IMR-90 (cell line): ENCODE measurements around the gene MCL1. TPM values are rescaled to one million over a fixed set of nuclear protein-coding genes. Genes with fewer than 3 reads are reported as not detected.
A peak's percentile ranks its signal among the peaks of the same experiment; 100 is the strongest.

Experiments used
- ATAC-seq: fragments of 200-7000 bp; cut with Tn5 transposase; 2 replicates; pipeline ENCODE4 v1.9.1; 2020; ENCODE audit warnings: low read depth, mild to moderate bottlenecking, moderate library complexity
- BruUV-seq: library from RNA; stranded (reverse); fragments of 400-500 nt; replicated peaks from 2 replicates; lab custom pipeline; 2021; lab: Mats Ljungman, UMichigan
- CTCF ChIA-PET: fragments of 300-600 bp; formaldehyde crosslinking; extraction: SDS; loops from one replicate; lab custom pipeline; 2021; ENCODE audit warnings: antibody characterized with exemption; lab: Yijun Ruan, JAX
- POLR2A ChIA-PET: fragments of 300-600 bp; sonication (Branson Sonifier 250); formaldehyde crosslinking; loops from one replicate; lab custom pipeline; 2022; ENCODE audit warnings: antibody characterized with exemption; ENCODE audit not compliant: unreplicated experiment; lab: Charles Lee
- DNase-seq: peaks from one replicate; pipeline ENCODE4 v3.0.0; 2013
- H2AFZ ChIP-seq: replicated peaks from 2 replicates; pipeline ENCODE3; 2013; ENCODE audit warnings: low read length, mild to moderate bottlenecking; ENCODE audit not compliant: poor library complexity
- H2AK5ac ChIP-seq: 2 replicates; pipeline ENCODE4 v1.6.1; 2013; ENCODE audit warnings: low read depth, low read length, inconsistent platforms
- H2AK9ac ChIP-seq: replicated peaks from 2 replicates; pipeline ENCODE3; 2013; ENCODE audit warnings: mild to moderate bottlenecking, low read depth, low read length, moderate library complexity; ENCODE audit not compliant: poor library complexity
- H2BK120ac ChIP-seq: 2 replicates; pipeline ENCODE4 v1.6.1; 2013; ENCODE audit warnings: low read depth, low read length, inconsistent platforms
- H2BK15ac ChIP-seq: 3 replicates; pipeline ENCODE4 v1.6.1; 2013; ENCODE audit warnings: low read depth, low read length, inconsistent platforms
- H2BK20ac ChIP-seq: 2 replicates; pipeline ENCODE4 v1.6.1; 2013; ENCODE audit warnings: low read depth, mild to moderate bottlenecking, inconsistent platforms, low read length, moderate library complexity
- H2BK5ac ChIP-seq: 2 replicates; pipeline ENCODE4 v1.6.1; 2013; ENCODE audit warnings: mild to moderate bottlenecking, low read depth, low read length, inconsistent platforms; ENCODE audit not compliant: poor library complexity, severe bottlenecking
- H3K14ac ChIP-seq: replicated peaks from 2 replicates; pipeline ENCODE4 v1.6.1; 2013; ENCODE audit warnings: low read depth, low read length, inconsistent platforms
- H3K18ac ChIP-seq: 2 replicates; pipeline ENCODE4 v1.6.1; 2013; ENCODE audit warnings: low read depth, low read length, control low read depth
- H3K23ac ChIP-seq: 2 replicates; pipeline ENCODE4 v1.6.1; 2013; ENCODE audit warnings: low read depth, low read length, inconsistent platforms
- H3K27ac ChIP-seq: 2 replicates; pipeline ENCODE4 v1.5.1; 2013; ENCODE audit warnings: mild to moderate bottlenecking, control low read depth, low read length; ENCODE audit not compliant: insufficient read depth
- H3K27me3 ChIP-seq: 2 replicates; pipeline ENCODE4 v1.6.1; 2013; ENCODE audit warnings: low read length; ENCODE audit not compliant: control insufficient read depth, insufficient read depth
- H3K36me3 ChIP-seq: 2 replicates; pipeline ENCODE4 v1.6.1; 2013; ENCODE audit warnings: low read length, mixed read lengths; ENCODE audit not compliant: control insufficient read depth, insufficient read depth
- H3K4ac ChIP-seq: 2 replicates; pipeline ENCODE4 v1.6.1; 2013; ENCODE audit warnings: low read depth, low read length, inconsistent platforms
- H3K4me1 ChIP-seq: 2 replicates; pipeline ENCODE4 v1.6.1; 2013; ENCODE audit warnings: low read length, mixed read lengths; ENCODE audit not compliant: control insufficient read depth, insufficient read depth
- H3K4me2 ChIP-seq: 2 replicates; pipeline ENCODE4 v1.6.1; 2013; ENCODE audit warnings: low read depth, mild to moderate bottlenecking, control low read depth, low read length, moderate library complexity
- H3K4me3 ChIP-seq: 2 replicates; pipeline ENCODE4 v1.5.1; 2013; ENCODE audit warnings: low read depth, mild to moderate bottlenecking, control low read depth, low read length, moderate library complexity; ENCODE audit not compliant: insufficient read depth
- H3K56ac ChIP-seq: 2 replicates; pipeline ENCODE4 v1.6.1; 2013; ENCODE audit warnings: low read length, inconsistent platforms; ENCODE audit not compliant: insufficient read depth; ENCODE audit errors: extremely low read depth
- H3K79me1 ChIP-seq, 2 experiments: 2 replicates each; pipeline ENCODE4 v1.6.1; 2013; ENCODE audit warnings: low read length in 2 of 2, inconsistent platforms in 1 of 2, low read depth in 1 of 2
- H3K9ac ChIP-seq: 2 replicates; pipeline ENCODE4 v1.6.1; 2013; ENCODE audit warnings: low read depth, low read length, control low read depth
- H3K9me1 ChIP-seq: 2 replicates; pipeline ENCODE4 v1.6.1; 2013; ENCODE audit warnings: low read length, inconsistent platforms; ENCODE audit not compliant: insufficient read depth
- H3K9me3 ChIP-seq: 2 replicates; pipeline ENCODE4 v1.6.1; 2013; ENCODE audit warnings: low read length; ENCODE audit not compliant: control insufficient read depth, insufficient read depth
- H4K20me1 ChIP-seq: 2 replicates; pipeline ENCODE4 v1.6.1; 2013; ENCODE audit warnings: low read length, inconsistent platforms; ENCODE audit not compliant: insufficient read depth
- H4K5ac ChIP-seq: 2 replicates; pipeline ENCODE4 v1.6.1; 2013; ENCODE audit warnings: mild to moderate bottlenecking, low read depth, low read length, control low read depth
- H4K8ac ChIP-seq, 2 experiments: 2 replicates each; pipeline ENCODE4 v1.6.1; 2013; ENCODE audit warnings: low read depth in 2 of 2, low read length in 2 of 2, control low read depth in 1 of 2, inconsistent platforms in 1 of 2
- H4K91ac ChIP-seq: 2 replicates; pipeline ENCODE4 v1.6.1; 2013; ENCODE audit warnings: low read depth, low read length, inconsistent platforms; ENCODE audit not compliant: insufficient read depth
- CTCF ChIP-seq: conservative IDR thresholded peaks from 2 replicates; pipeline ENCODE4 v1.5.1; 2012; ENCODE audit warnings: mild to moderate bottlenecking, low read depth, low read length, improper control_type of control experiment
- FOS ChIP-seq: fragments of 150-350 bp; IDR thresholded peaks from 2 replicates; pipeline ENCODE4 v1.6.1; 2016; ENCODE audit warnings: low read depth, low read length
- MAFK ChIP-seq: IDR thresholded peaks from 2 replicates; pipeline ENCODE4 v1.6.1; 2012; ENCODE audit warnings: low read depth, low read length, improper control_type of control experiment
- MXI1 ChIP-seq: IDR thresholded peaks from 2 replicates; pipeline ENCODE4 v1.6.1; 2012; ENCODE audit warnings: low read depth, mild to moderate bottlenecking, low read length, moderate library complexity, borderline replicate concordance
- POLR2A ChIP-seq: IDR thresholded peaks from 2 replicates; pipeline ENCODE4 v1.6.1; 2012; ENCODE audit warnings: mild to moderate bottlenecking, low read depth, low read length
- RAD21 ChIP-seq: IDR thresholded peaks from 2 replicates; pipeline ENCODE4 v1.6.1; 2012; ENCODE audit warnings: low read length, improper control_type of control experiment
- SMC3 ChIP-seq: fragments of 150-350 bp; IDR thresholded peaks from 2 replicates; pipeline ENCODE4 v1.6.1; 2016; ENCODE audit warnings: low read depth, mild to moderate bottlenecking, antibody characterized with exemption, low read length, moderate library complexity
- WGBS, 2 experiments: methylation state at CpG; one replicate each; pipeline versions ENCODE4 v1.1.5 to v1.1.7; 2013; ENCODE audit warnings: missing lambda C conversion rate in 2 of 2; ENCODE audit not compliant: insufficient read length in 1 of 2; ENCODE audit errors: extremely low coverage in 2 of 2; 5-methylcytosine and 5-hydroxymethylcytosine counted together
- dilution Hi-C: fragments of 300-500 bp; cut with HindIII; formaldehyde crosslinking; loops from one replicate; pipeline ENCODE4 v1.14.3; 2018; ENCODE audit warnings: low sequenced_read_pairs; ENCODE audit not compliant: unreplicated experiment
- in situ Hi-C: fragments of 300-500 bp; cut with MboI; formaldehyde crosslinking; loops from 3 replicates; pipeline ENCODE4 v1.14.3; 2019; ENCODE audit warnings: low sequenced_read_pairs, inconsistent platforms, mixed read lengths
- intact Hi-C: fragments of 100-400 bp; cut with micrococcal nuclease; formaldehyde crosslinking; loops from 2 replicates; pipeline ENCODE4 v1.10.0; 2022
- polyA plus RNA-seq, 3 experiments: library from polyadenylated mRNA; depleted of rRNA; stranded (reverse); fragments of >200 nt; gene quantifications; 2 replicates each; pipeline ENCODE4 v1.2.3, GENCODE V29; 2012; ENCODE audit warnings: low replicate concordance in 1 of 3
- total RNA-seq: library from RNA; depleted of rRNA; stranded (reverse); fragments of >200 nt; gene quantifications from 2 replicates; pipeline ENCODE4 v1.2.3, GENCODE V29; 2012

Gene MCL1
- total and polyA plus RNA-seq, 2 of the 4 experiments (the other 2 are of a cell fraction): 79.5 to 142 TPM

DNA sequence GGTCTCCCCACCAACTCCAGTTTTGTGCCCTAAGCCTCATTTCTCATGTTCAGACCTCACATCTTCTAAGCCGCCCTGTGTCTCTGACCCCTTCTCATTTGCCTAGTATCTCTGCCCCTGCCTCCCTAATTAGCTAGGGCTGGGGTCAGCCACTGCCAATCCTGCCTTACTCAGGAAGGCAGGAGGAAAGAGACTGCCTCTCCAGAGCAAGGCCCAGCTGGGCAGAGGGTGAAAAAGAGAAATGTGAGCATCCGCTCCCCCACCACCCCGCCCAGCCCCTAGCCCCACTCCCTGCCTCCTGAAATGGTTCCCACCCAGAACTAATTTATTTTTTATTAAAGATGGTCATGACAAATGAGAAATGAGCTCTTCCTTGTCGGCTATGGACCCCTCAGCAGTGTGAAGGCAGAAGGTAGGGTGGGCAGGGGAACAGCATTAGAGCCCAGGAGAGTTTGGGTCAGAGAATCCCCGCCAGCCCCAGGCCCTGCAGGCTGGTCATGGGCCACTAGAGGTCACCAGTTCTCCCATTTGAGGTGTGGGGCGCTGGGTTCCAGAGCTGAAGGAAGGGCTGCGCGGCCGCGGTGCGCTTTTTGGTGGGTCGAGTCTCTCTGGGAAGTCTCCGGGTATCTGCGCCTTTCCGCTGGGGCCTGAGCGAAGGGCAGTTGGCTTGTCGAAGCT lies 18.7 kb downstream of the MCL1 start:
- Histone ChIP-seq H2AK5ac (peak overlapping the region; percentile 90), H2AFZ (peak overlapping the region; percentile 96), H3K9ac (peak overlapping the region; percentile 87), H4K5ac (no peak overlapping the region), H2BK20ac (peak overlapping the region; percentile 67; the same call in 1 of the 2 replicates), H3K4me2 (peak overlapping the region; percentile 78), H2AK9ac (peak overlapping the region; percentile 96), H2BK15ac (peak overlapping the region; percentile 42; the same call in 1 of the 3 replicates), H3K27me3 (no peaks in the 10 kb centered on the region), H2BK5ac (peak overlapping the region; percentile 87), H3K56ac (peak overlapping the region; percentile 92), H4K91ac (peak overlapping the region; percentile 75), H3K9me1 (peaks cover 20% of the 10 kb centered on the region), H3K36me3 (peaks cover 2% of the 10 kb centered on the region), H3K4me1 (peaks cover 26% of the 10 kb centered on the region), H4K8ac (peak overlapping the region in 1 of 2 experiments; percentile 92; a peak in 2 of 4 replicates), H3K14ac (peak overlapping the region; percentile 99), H3K27ac (peak overlapping the region; percentile 89), H3K9me3 (no peaks in the 10 kb centered on the region), H3K79me1 (peaks cover 12 to 83% of the 10 kb centered on the region in 2 experiments), H3K18ac (peak overlapping the region; percentile 57), H3K4me3 (peak overlapping the region; percentile 51), H3K4ac (peak overlapping the region; percentile 97), H4K20me1 (peaks cover 21% of the 10 kb centered on the region), H3K23ac (peak overlapping the region; percentile 98; the same call in 1 of the 2 replicates), H2BK120ac (peak overlapping the region; percentile 92)
- dilution Hi-C loops (no loop called here), in situ Hi-C loops (loop anchor here (10.0 kb wide), 1 partner anchor 244 kb away; the partner anchor contains the start of gene CTSK), intact Hi-C loops (loop anchor here (1.0 to 10.0 kb wide), 9 partner anchors 17 to 444 kb away; partner anchors contain the start of genes ARNT, CA14, GOLPH3L and MINDY1)
- DNase-seq: no peak
- ChIA-PET POLR2A (interaction anchor here (0.6 to 3.0 kb wide), 2 partner anchors 19 to 57 kb away, joined by 9 to 18 read pairs; partner anchors contain the start of gene MCL1), CTCF (interaction anchor here (0.6 to 2.2 kb wide), 13 partner anchors 10 to 355 kb away, joined by 3 to 17 read pairs (median 3); partner anchors contain the start of gene ENSA)
- BruUV-seq: no TSS peak
- 0% methylated on average over 2 of the region's 17 CpGs; no CpG with 5 or more reads in 1 of the 2 experiments for WGBS, 2 experiments
- ATAC-seq: peak; percentile 60
- TF ChIP-seq MXI1 (no peak), CTCF (peak; percentile 86), MAFK (no peak), FOS (no peak), POLR2A (no peak), SMC3 (peak; percentile 47; the same call in 1 of the 2 replicates), RAD21 (peak; percentile 71)
